IMR-90 (cell line): ENCODE data around the gene EML4. TPM values are rescaled to one million over a fixed set of nuclear protein-coding genes. Genes with fewer than 3 reads are reported as not detected.
A peak's percentile ranks its signal among the peaks of the same experiment; 100 is the strongest.

ENCODE experiments used
- ATAC-seq: fragments of 200-7000 bp; cut with Tn5 transposase; 2 replicates; pipeline ENCODE4 v1.9.1; 2020; ENCODE audit warnings: low read depth, mild to moderate bottlenecking, moderate library complexity
- BruUV-seq: library from RNA; stranded (reverse); fragments of 400-500 nt; replicated peaks from 2 replicates; lab custom pipeline; 2021; lab: Mats Ljungman, UMichigan
- CTCF ChIA-PET: fragments of 300-600 bp; formaldehyde crosslinking; extraction: SDS; loops from one replicate; lab custom pipeline; 2021; ENCODE audit warnings: antibody characterized with exemption; lab: Yijun Ruan, JAX
- POLR2A ChIA-PET: fragments of 300-600 bp; sonication (Branson Sonifier 250); formaldehyde crosslinking; loops from one replicate; lab custom pipeline; 2022; ENCODE audit warnings: antibody characterized with exemption; ENCODE audit not compliant: unreplicated experiment; lab: Charles Lee
- DNase-seq: peaks from one replicate; pipeline ENCODE4 v3.0.0; 2013
- H2AFZ ChIP-seq: replicated peaks from 2 replicates; pipeline ENCODE3; 2013; ENCODE audit warnings: low read length, mild to moderate bottlenecking; ENCODE audit not compliant: poor library complexity
- H2AK5ac ChIP-seq: 2 replicates; pipeline ENCODE4 v1.6.1; 2013; ENCODE audit warnings: low read depth, low read length, inconsistent platforms
- H2AK9ac ChIP-seq: replicated peaks from 2 replicates; pipeline ENCODE3; 2013; ENCODE audit warnings: mild to moderate bottlenecking, low read depth, low read length, moderate library complexity; ENCODE audit not compliant: poor library complexity
- H2BK120ac ChIP-seq: 2 replicates; pipeline ENCODE4 v1.6.1; 2013; ENCODE audit warnings: low read depth, low read length, inconsistent platforms
- H2BK15ac ChIP-seq: 3 replicates; pipeline ENCODE4 v1.6.1; 2013; ENCODE audit warnings: low read depth, low read length, inconsistent platforms
- H2BK20ac ChIP-seq: 2 replicates; pipeline ENCODE4 v1.6.1; 2013; ENCODE audit warnings: low read depth, mild to moderate bottlenecking, inconsistent platforms, low read length, moderate library complexity
- H2BK5ac ChIP-seq: 2 replicates; pipeline ENCODE4 v1.6.1; 2013; ENCODE audit warnings: mild to moderate bottlenecking, low read depth, low read length, inconsistent platforms; ENCODE audit not compliant: poor library complexity, severe bottlenecking
- H3K14ac ChIP-seq: replicated peaks from 2 replicates; pipeline ENCODE4 v1.6.1; 2013; ENCODE audit warnings: low read depth, low read length, inconsistent platforms
- H3K18ac ChIP-seq: 2 replicates; pipeline ENCODE4 v1.6.1; 2013; ENCODE audit warnings: low read depth, low read length, control low read depth
- H3K23ac ChIP-seq: 2 replicates; pipeline ENCODE4 v1.6.1; 2013; ENCODE audit warnings: low read depth, low read length, inconsistent platforms
- H3K27ac ChIP-seq: 2 replicates; pipeline ENCODE4 v1.5.1; 2013; ENCODE audit warnings: mild to moderate bottlenecking, control low read depth, low read length; ENCODE audit not compliant: insufficient read depth
- H3K27me3 ChIP-seq: 2 replicates; pipeline ENCODE4 v1.6.1; 2013; ENCODE audit warnings: low read length; ENCODE audit not compliant: control insufficient read depth, insufficient read depth
- H3K36me3 ChIP-seq: 2 replicates; pipeline ENCODE4 v1.6.1; 2013; ENCODE audit warnings: low read length, mixed read lengths; ENCODE audit not compliant: control insufficient read depth, insufficient read depth
- H3K4ac ChIP-seq: 2 replicates; pipeline ENCODE4 v1.6.1; 2013; ENCODE audit warnings: low read depth, low read length, inconsistent platforms
- H3K4me1 ChIP-seq: 2 replicates; pipeline ENCODE4 v1.6.1; 2013; ENCODE audit warnings: low read length, mixed read lengths; ENCODE audit not compliant: control insufficient read depth, insufficient read depth
- H3K4me2 ChIP-seq: 2 replicates; pipeline ENCODE4 v1.6.1; 2013; ENCODE audit warnings: low read depth, mild to moderate bottlenecking, control low read depth, low read length, moderate library complexity
- H3K4me3 ChIP-seq: 2 replicates; pipeline ENCODE4 v1.5.1; 2013; ENCODE audit warnings: low read depth, mild to moderate bottlenecking, control low read depth, low read length, moderate library complexity; ENCODE audit not compliant: insufficient read depth
- H3K56ac ChIP-seq: 2 replicates; pipeline ENCODE4 v1.6.1; 2013; ENCODE audit warnings: low read length, inconsistent platforms; ENCODE audit not compliant: insufficient read depth; ENCODE audit errors: extremely low read depth
- H3K79me1 ChIP-seq, 2 experiments: 2 replicates each; pipeline ENCODE4 v1.6.1; 2013; ENCODE audit warnings: low read length in 2 of 2, inconsistent platforms in 1 of 2, low read depth in 1 of 2
- H3K9ac ChIP-seq: 2 replicates; pipeline ENCODE4 v1.6.1; 2013; ENCODE audit warnings: low read depth, low read length, control low read depth
- H3K9me1 ChIP-seq: 2 replicates; pipeline ENCODE4 v1.6.1; 2013; ENCODE audit warnings: low read length, inconsistent platforms; ENCODE audit not compliant: insufficient read depth
- H3K9me3 ChIP-seq: 2 replicates; pipeline ENCODE4 v1.6.1; 2013; ENCODE audit warnings: low read length; ENCODE audit not compliant: control insufficient read depth, insufficient read depth
- H4K20me1 ChIP-seq: 2 replicates; pipeline ENCODE4 v1.6.1; 2013; ENCODE audit warnings: low read length, inconsistent platforms; ENCODE audit not compliant: insufficient read depth
- H4K5ac ChIP-seq: 2 replicates; pipeline ENCODE4 v1.6.1; 2013; ENCODE audit warnings: mild to moderate bottlenecking, low read depth, low read length, control low read depth
- H4K8ac ChIP-seq, 2 experiments: 2 replicates each; pipeline ENCODE4 v1.6.1; 2013; ENCODE audit warnings: low read depth in 2 of 2, low read length in 2 of 2, control low read depth in 1 of 2, inconsistent platforms in 1 of 2
- H4K91ac ChIP-seq: 2 replicates; pipeline ENCODE4 v1.6.1; 2013; ENCODE audit warnings: low read depth, low read length, inconsistent platforms; ENCODE audit not compliant: insufficient read depth
- FOS ChIP-seq: fragments of 150-350 bp; IDR thresholded peaks from 2 replicates; pipeline ENCODE4 v1.6.1; 2016; ENCODE audit warnings: low read depth, low read length
- MAFK ChIP-seq: IDR thresholded peaks from 2 replicates; pipeline ENCODE4 v1.6.1; 2012; ENCODE audit warnings: low read depth, low read length, improper control_type of control experiment
- MXI1 ChIP-seq: IDR thresholded peaks from 2 replicates; pipeline ENCODE4 v1.6.1; 2012; ENCODE audit warnings: low read depth, mild to moderate bottlenecking, low read length, moderate library complexity, borderline replicate concordance
- WGBS, 2 experiments: methylation state at CpG; one replicate each; pipeline versions ENCODE4 v1.1.5 to v1.1.7; 2013; ENCODE audit warnings: missing lambda C conversion rate in 2 of 2; ENCODE audit not compliant: insufficient read length in 1 of 2; ENCODE audit errors: extremely low coverage in 2 of 2; 5-methylcytosine and 5-hydroxymethylcytosine counted together
- dilution Hi-C: fragments of 300-500 bp; cut with HindIII; formaldehyde crosslinking; loops from one replicate; pipeline ENCODE4 v1.14.3; 2018; ENCODE audit warnings: low sequenced_read_pairs; ENCODE audit not compliant: unreplicated experiment
- in situ Hi-C: fragments of 300-500 bp; cut with MboI; formaldehyde crosslinking; loops from 3 replicates; pipeline ENCODE4 v1.14.3; 2019; ENCODE audit warnings: low sequenced_read_pairs, inconsistent platforms, mixed read lengths
- intact Hi-C: fragments of 100-400 bp; cut with micrococcal nuclease; formaldehyde crosslinking; loops from 2 replicates; pipeline ENCODE4 v1.10.0; 2022
- polyA plus RNA-seq, 3 experiments: library from polyadenylated mRNA; depleted of rRNA; stranded (reverse); fragments of >200 nt; gene quantifications; 2 replicates each; pipeline ENCODE4 v1.2.3, GENCODE V29; 2012; ENCODE audit warnings: low replicate concordance in 1 of 3
- total RNA-seq: library from RNA; depleted of rRNA; stranded (reverse); fragments of >200 nt; gene quantifications from 2 replicates; pipeline ENCODE4 v1.2.3, GENCODE V29; 2012

The EML4 gene
- total and polyA plus RNA-seq, 2 of the 4 experiments (the other 2 are of a cell fraction) = 29.7 to 73.7 TPM

DNA sequence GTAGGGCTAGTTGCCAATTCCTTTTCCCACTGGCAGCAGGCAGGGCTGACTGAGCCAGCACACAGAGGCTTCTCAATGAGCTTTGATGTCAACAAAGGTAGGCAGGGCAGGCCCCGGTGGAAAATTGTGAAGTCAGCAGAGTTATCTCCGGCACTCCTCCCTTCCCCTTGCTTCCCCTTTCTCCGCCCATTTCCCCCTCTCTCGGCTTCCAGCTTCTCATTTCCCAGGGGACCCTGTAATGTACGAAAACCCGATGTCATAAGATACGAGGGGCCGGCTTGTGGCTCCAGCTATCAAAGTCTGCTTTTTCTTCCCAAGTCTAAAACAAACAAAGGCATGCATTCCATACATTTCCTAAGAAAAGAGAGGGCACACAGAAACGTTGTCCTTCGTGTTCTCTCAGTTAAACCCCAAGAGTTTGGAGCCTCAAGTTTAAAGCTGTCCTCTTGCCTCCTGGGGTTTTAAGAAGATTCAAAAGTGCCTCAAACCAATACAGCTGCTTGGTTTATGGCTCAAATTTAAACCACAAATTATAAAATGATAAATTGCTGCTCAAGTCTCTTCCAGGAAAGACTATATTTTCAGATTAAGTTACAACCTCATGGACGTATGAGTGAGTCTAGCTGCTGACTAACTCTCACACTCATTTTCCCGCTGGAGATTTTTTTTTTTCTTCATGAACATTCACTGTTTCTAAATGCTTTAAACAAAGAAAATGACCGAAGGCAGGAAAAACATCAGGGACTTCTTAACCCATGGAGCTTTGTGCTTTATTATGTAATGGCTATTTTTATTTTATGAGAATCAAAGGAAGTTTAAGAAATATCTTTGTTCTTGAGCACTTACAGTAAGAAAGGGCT, 27.2 kb upstream of the EML4 start:
- POLR2A ChIA-PET = no interaction called here
- H2BK20ac ChIP-seq = peak overlapping the region; percentile 76

More for the DNA sequence above, 27.2 kb upstream of the EML4 start:
- peak overlapping the region; percentile 78 for H3K14ac ChIP-seq
- dilution Hi-C loops (no loop called here), in situ Hi-C loops (no loop called here), intact Hi-C loops (loop anchor here (2.0 kb wide), 1 partner anchor 29 kb away; no protein-coding TSS in a partner anchor)
- H3K4me3 ChIP-seq = peak overlapping the region; percentile 28
- peak overlapping the region; percentile 91 for H2BK120ac ChIP-seq
- peak; percentile 93 for DNase-seq
- H3K9me3 ChIP-seq = peaks cover 3% of the 10 kb centered on the region; the same call in 1 of the 2 replicates
- no peaks in the 10 kb centered on the region for H3K79me1 ChIP-seq
- H3K4ac ChIP-seq = peak overlapping the region; percentile 92
- H3K18ac ChIP-seq = peak overlapping the region; percentile 74
- 0% methylated on average over 7 of the region's 13 CpGs; no CpG with 5 or more reads in 1 of the 2 experiments for WGBS, 2 experiments
- H4K20me1 ChIP-seq = no peaks in the 10 kb centered on the region
- TF ChIP-seq FOS = peak; percentile 45; the same call in 1 of the 2 replicates
- TF ChIP-seq MXI1 = no peak
- peak; percentile 79 for TF ChIP-seq MAFK
- ATAC-seq = peak; percentile 69
- no TSS peak for BruUV-seq
- peak overlapping the region; percentile 76 for H3K23ac ChIP-seq
- peak overlapping the region; percentile 64 for H3K9ac ChIP-seq
- peak overlapping the region; percentile 66 for H2AK9ac ChIP-seq
- H3K36me3 ChIP-seq = no peaks in the 10 kb centered on the region
- H3K4me1 ChIP-seq = peaks cover 25% of the 10 kb centered on the region
- no peaks in the 10 kb centered on the region for H3K27me3 ChIP-seq
- peak overlapping the region; percentile 80 for H2AFZ ChIP-seq
- peak overlapping the region; percentile 89 for H2BK5ac ChIP-seq
- H3K4me2 ChIP-seq = peak overlapping the region; percentile 77
- H2BK15ac ChIP-seq = peak overlapping the region; percentile 81; the same call in 2 of the 3 replicates
- H2AK5ac ChIP-seq = 0 out of 2 replicates have a peak overlapping the region, but pooled peaks have one; percentile 52
- CTCF ChIA-PET = interaction anchor here (0.6 to 1.5 kb wide), 7 partner anchors 12 to 1330 kb away, joined by 3 to 5 read pairs (median 4); no protein-coding TSS in a partner anchor
- peaks cover 12% of the 10 kb centered on the region for H3K9me1 ChIP-seq
- H3K27ac ChIP-seq = peak overlapping the region; percentile 89
- peak overlapping the region; percentile 79 to 92 for H4K8ac ChIP-seq
- peak overlapping the region; percentile 82 for H3K56ac ChIP-seq
- peak overlapping the region; percentile 46 for H4K5ac ChIP-seq
- H4K91ac ChIP-seq = peak overlapping the region; percentile 92
